Spleen (tissue), 7 donors: Measurements from ENCODE around the gene NFIA.

Experiments used
- POLR2A ChIP-seq, 3 donors: fragments of 450-650 bp; IDR thresholded peaks; one replicate each; pipeline ENCODE4 v1.5.1; 2017; ENCODE audit warnings: antibody characterized with exemption in 3 of 3, mild to moderate bottlenecking in 1 of 3
- TF ChIP-seq, protein P1 (sequence below), 11 experiments: fragments of 200-600 bp in 7 of 11; fragments of 450-650 bp in 4 of 11; sonication (generic) in 4 of 11; IDR thresholded peaks in 8 of 11; conservative IDR thresholded peaks in 3 of 11; 1 replicate in 7 of 11; 2 replicates in 4 of 11; pipeline versions ENCODE4 v1.4.0 to v1.8.0; 2016 to 2021; ENCODE audit warnings: antibody characterized with exemption in 11 of 11, inconsistent platforms in 4 of 11, mild to moderate bottlenecking in 1 of 11
- donor health status: DM: no; HTN: no; CAD: no; lungs with moderate emphysema.
- donor health status: DM: no; HTN: no; CAD: no.
- donor health status: DM: no; HTN: no; CAD: no.

GRCh38 chr1:61386770-61387169 is 304.4 kb downstream of the NFIA start:
- no peak for TF ChIP-seq POLR2A (IDR thresholded peaks at IDR 0.05)
- TF ChIP-seq, protein P1, sequence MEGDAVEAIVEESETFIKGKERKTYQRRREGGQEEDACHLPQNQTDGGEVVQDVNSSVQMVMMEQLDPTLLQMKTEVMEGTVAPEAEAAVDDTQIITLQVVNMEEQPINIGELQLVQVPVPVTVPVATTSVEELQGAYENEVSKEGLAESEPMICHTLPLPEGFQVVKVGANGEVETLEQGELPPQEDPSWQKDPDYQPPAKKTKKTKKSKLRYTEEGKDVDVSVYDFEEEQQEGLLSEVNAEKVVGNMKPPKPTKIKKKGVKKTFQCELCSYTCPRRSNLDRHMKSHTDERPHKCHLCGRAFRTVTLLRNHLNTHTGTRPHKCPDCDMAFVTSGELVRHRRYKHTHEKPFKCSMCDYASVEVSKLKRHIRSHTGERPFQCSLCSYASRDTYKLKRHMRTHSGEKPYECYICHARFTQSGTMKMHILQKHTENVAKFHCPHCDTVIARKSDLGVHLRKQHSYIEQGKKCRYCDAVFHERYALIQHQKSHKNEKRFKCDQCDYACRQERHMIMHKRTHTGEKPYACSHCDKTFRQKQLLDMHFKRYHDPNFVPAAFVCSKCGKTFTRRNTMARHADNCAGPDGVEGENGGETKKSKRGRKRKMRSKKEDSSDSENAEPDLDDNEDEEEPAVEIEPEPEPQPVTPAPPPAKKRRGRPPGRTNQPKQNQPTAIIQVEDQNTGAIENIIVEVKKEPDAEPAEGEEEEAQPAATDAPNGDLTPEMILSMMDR (IDR thresholded peaks at IDR 0.05 in 8 of 11, conservative IDR thresholded peaks at IDR 0.05 in 3 of 11), result no peak
